Prostate gland (tissue), 2 donors: ENCODE measurements around the gene S100A12.

ENCODE experiments used
- CTCF ChIP-seq, 4 experiments: fragments of 200-600 bp in 2 of 4; fragments of 450-650 bp in 2 of 4; sonication (generic) in 2 of 4; IDR thresholded peaks; 1 replicate in 3 of 4; 2 replicates in 1 of 4; pipeline ENCODE4 v1.5.1; 2016 to 2019; ENCODE audit warnings: antibody characterized with exemption in 4 of 4, mild to moderate bottlenecking in 2 of 4, moderate library complexity in 2 of 4
- POLR2A ChIP-seq: fragments of 450-650 bp; IDR thresholded peaks from one replicate; pipeline ENCODE4 v1.6.1; 2016; ENCODE audit warnings: antibody characterized with exemption, mild to moderate bottlenecking
- POLR2AphosphoS5 ChIP-seq: sonication (generic); formaldehyde crosslinking; IDR thresholded peaks from one replicate; pipeline ENCODE4 v1.6.1; 2017; ENCODE audit warnings: antibody characterized with exemption

- TF ChIP-seq POLR2AphosphoS5 (no peak), POLR2A (no peak), CTCF (IDR thresholded peaks at IDR 0.05) (no peak)
Measured at GRCh38 chr1:153344718-153345025, 30.7 kb downstream of the S100A12 start.
